ENCODE results near the gene RBMS1.

RBMS1 gene

DNA sequence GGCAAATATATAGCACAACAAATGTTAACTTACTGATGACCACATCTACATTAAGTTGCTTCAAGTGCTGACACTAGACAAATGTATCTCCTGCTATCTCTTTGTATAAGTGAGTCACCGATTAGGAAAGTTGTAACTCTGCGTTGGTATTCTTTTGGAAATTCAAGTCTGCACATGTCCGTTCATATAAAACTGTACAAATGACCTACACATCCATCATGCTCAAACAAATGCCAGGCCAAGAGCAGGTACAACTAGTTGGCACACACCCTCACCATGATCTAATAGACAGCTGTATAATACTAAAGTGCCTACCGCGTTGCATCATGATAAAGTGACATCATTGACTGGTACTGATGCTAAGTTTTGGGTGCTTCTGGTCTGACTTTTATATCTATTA, 141.1 kb downstream of the RBMS1 start:
- Histone ChIP-seq H3K79me2 (ENCODE audit: insufficient read depth, low read length) (peaks cover 88% of the 10 kb centered on the region), H3K27me3 (ENCODE audit: insufficient read depth, low read length, poor library complexity, severe bottlenecking) (no peaks in the 10 kb centered on the region), H3K4me1 (ENCODE audit: insufficient read depth, low read length, poor library complexity, severe bottlenecking) (peaks cover 6% of the 10 kb centered on the region), H3K4me2 (ENCODE audit: low read depth, low read length, poor library complexity, severe bottlenecking) (no peak overlapping the region), H3F3A (ENCODE audit: low read depth) (no peaks in the 10 kb centered on the region), H2AFZ (ENCODE audit: low read length) (no peak overlapping the region), H3K9me3 (ENCODE audit: insufficient read depth, low read depth, low read length) (no peaks in the 10 kb centered on the region), H3K9me2 (replicated peaks; ENCODE audit: low read depth, low read length) (no peaks in the 10 kb centered on the region), H3K4me3 (ENCODE audit: low read length, poor library complexity, severe bottlenecking) (no peak overlapping the region), H4K20me1 (ENCODE audit: insufficient read depth, low read length, poor library complexity, severe bottlenecking) (peaks cover 11% of the 10 kb centered on the region), H3K36me3 (ENCODE audit: insufficient read depth, low read length) (peaks cover 21% of the 10 kb centered on the region; the same call in 1 of the 2 replicates), H3K9ac (ENCODE audit: low read depth, low read length, poor library complexity, severe bottlenecking) (no peak overlapping the region)
- no peak for TF ChIP-seq EZH2phosphoT487 (IDR thresholded peaks at IDR 0.05; ENCODE audit: borderline replicate concordance)
- TF ChIP-seq, protein P1, sequence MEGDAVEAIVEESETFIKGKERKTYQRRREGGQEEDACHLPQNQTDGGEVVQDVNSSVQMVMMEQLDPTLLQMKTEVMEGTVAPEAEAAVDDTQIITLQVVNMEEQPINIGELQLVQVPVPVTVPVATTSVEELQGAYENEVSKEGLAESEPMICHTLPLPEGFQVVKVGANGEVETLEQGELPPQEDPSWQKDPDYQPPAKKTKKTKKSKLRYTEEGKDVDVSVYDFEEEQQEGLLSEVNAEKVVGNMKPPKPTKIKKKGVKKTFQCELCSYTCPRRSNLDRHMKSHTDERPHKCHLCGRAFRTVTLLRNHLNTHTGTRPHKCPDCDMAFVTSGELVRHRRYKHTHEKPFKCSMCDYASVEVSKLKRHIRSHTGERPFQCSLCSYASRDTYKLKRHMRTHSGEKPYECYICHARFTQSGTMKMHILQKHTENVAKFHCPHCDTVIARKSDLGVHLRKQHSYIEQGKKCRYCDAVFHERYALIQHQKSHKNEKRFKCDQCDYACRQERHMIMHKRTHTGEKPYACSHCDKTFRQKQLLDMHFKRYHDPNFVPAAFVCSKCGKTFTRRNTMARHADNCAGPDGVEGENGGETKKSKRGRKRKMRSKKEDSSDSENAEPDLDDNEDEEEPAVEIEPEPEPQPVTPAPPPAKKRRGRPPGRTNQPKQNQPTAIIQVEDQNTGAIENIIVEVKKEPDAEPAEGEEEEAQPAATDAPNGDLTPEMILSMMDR (conservative IDR thresholded peaks at IDR 0.05; ENCODE audit: low read length), result no peak

DNA sequence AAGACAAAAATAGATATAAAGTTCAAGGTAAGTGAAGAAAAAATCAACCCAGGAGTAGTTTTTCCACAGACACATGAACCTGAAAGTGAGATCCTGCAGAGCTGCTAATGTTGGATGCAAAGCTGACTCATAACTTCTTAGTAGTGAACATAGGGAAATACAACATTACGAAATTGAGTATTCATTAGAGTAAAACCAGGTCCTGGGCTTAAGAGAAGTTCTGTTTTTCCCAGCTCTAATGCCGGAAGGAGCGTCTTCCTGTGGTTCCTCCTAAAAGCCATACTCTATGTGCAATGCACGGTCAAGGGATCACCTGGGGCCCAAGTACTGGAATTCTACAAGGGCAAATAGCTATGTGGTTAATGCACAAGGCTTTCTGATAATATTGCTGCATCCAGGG, 141.7 kb downstream of the RBMS1 start:
- no peak overlapping the region for H3K9ac ChIP-seq (ENCODE audit: low read depth, low read length, poor library complexity, severe bottlenecking)
- peaks cover 6% of the 10 kb centered on the region for H3K4me1 ChIP-seq (ENCODE audit: insufficient read depth, low read length, poor library complexity, severe bottlenecking)
- peaks cover 11% of the 10 kb centered on the region for H4K20me1 ChIP-seq (ENCODE audit: insufficient read depth, low read length, poor library complexity, severe bottlenecking)
- no peaks in the 10 kb centered on the region for H3K9me2 ChIP-seq (replicated peaks; ENCODE audit: low read depth, low read length)
- H3K4me3 ChIP-seq (ENCODE audit: low read length, poor library complexity, severe bottlenecking), result no peak overlapping the region
- no peak overlapping the region for H2AFZ ChIP-seq (ENCODE audit: low read length)
- H3K4me2 ChIP-seq (ENCODE audit: low read depth, low read length, poor library complexity, severe bottlenecking), result no peak overlapping the region
- no peaks in the 10 kb centered on the region for H3F3A ChIP-seq (ENCODE audit: low read depth)
- peaks cover 21% of the 10 kb centered on the region; the same call in 1 of the 2 replicates for H3K36me3 ChIP-seq (ENCODE audit: insufficient read depth, low read length)
- no peaks in the 10 kb centered on the region for H3K9me3 ChIP-seq (ENCODE audit: insufficient read depth, low read depth, low read length)
- H3K79me2 ChIP-seq (ENCODE audit: insufficient read depth, low read length), result peaks cover 88% of the 10 kb centered on the region
- TF ChIP-seq EZH2phosphoT487 (IDR thresholded peaks at IDR 0.05; ENCODE audit: borderline replicate concordance), result no peak
- TF ChIP-seq, protein P1 (conservative IDR thresholded peaks at IDR 0.05; ENCODE audit: low read length), result no peak
- H3K27me3 ChIP-seq (ENCODE audit: insufficient read depth, low read length, poor library complexity, severe bottlenecking), result no peaks in the 10 kb centered on the region

DNA sequence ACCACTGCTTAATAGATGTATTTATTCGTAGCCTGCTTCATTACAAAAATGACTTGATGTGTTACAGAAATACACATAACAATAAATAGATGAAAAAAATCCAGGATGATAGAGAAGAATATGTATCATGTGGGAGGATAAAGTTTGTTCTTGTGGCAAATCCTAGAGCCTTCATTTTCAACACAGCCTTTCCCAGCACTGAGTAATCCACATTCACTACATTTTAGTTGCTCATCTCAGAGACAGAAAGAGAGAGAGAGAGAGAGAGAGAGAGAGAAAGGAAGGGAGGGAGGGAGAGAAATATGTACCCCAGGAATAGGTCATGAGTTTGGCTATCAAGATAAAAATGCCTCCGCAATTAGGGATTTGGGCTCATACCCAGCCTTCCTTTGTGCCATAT, 144.3 kb downstream of the RBMS1 start:
- H3K4me1 ChIP-seq (ENCODE audit: insufficient read depth, low read length, poor library complexity, severe bottlenecking), result peaks cover 9% of the 10 kb centered on the region
- no peak overlapping the region for H3K4me3 ChIP-seq (ENCODE audit: low read length, poor library complexity, severe bottlenecking)
- peaks cover 5% of the 10 kb centered on the region for H4K20me1 ChIP-seq (ENCODE audit: insufficient read depth, low read length, poor library complexity, severe bottlenecking)
- H3K27me3 ChIP-seq (ENCODE audit: insufficient read depth, low read length, poor library complexity, severe bottlenecking), result no peaks in the 10 kb centered on the region
- H3F3A ChIP-seq (ENCODE audit: low read depth), result no peaks in the 10 kb centered on the region
- no peak overlapping the region for H2AFZ ChIP-seq (ENCODE audit: low read length)
- no peaks in the 10 kb centered on the region for H3K9me3 ChIP-seq (ENCODE audit: insufficient read depth, low read depth, low read length)
- peaks cover 89% of the 10 kb centered on the region for H3K79me2 ChIP-seq (ENCODE audit: insufficient read depth, low read length)
- no peak overlapping the region for H3K9ac ChIP-seq (ENCODE audit: low read depth, low read length, poor library complexity, severe bottlenecking)
- H3K9me2 ChIP-seq (replicated peaks; ENCODE audit: low read depth, low read length), result no peaks in the 10 kb centered on the region
- no peak overlapping the region for H3K4me2 ChIP-seq (ENCODE audit: low read depth, low read length, poor library complexity, severe bottlenecking)
- peaks cover 17% of the 10 kb centered on the region; the same call in 1 of the 2 replicates for H3K36me3 ChIP-seq (ENCODE audit: insufficient read depth, low read length)
- TF ChIP-seq EZH2phosphoT487 (IDR thresholded peaks at IDR 0.05; ENCODE audit: borderline replicate concordance), result no peak
- TF ChIP-seq, protein P1 (conservative IDR thresholded peaks at IDR 0.05; ENCODE audit: low read length), result no peak
